WTC11 (cell line): ENCODE measurements around the gene FGFR1OP2. TPM values are rescaled to one million over a fixed set of nuclear protein-coding genes. Genes with fewer than 3 reads are reported as not detected.

Experiments
- ATAC-seq: fragments of 200-7000 bp; cut with Tn5 transposase; 2 replicates; pipeline ENCODE4 v1.10.0; 2021; ENCODE audit warnings: mild to moderate bottlenecking, moderate library complexity
- CTCF ChIA-PET: fragments of 300-600 bp; sonication (Branson Sonifier 250); formaldehyde crosslinking; loops from one replicate; lab custom pipeline; 2021; ENCODE audit warnings: antibody characterized with exemption; lab: Charles Lee
- POLR2A ChIA-PET: fragments of 350-600 bp; sonication (Branson Sonifier 250); formaldehyde crosslinking; loops from one replicate; lab custom pipeline; 2021; ENCODE audit warnings: antibody characterized with exemption; lab: Charles Lee
- DNase-seq: peaks from one replicate; pipeline ENCODE4 v3.0.0; 2021; ENCODE audit warnings: low spot score
- H3K27ac Mint-ChIP-seq: 2 replicates; pipeline ENCODE4 v1.8.0; 2021; ENCODE audit warnings: mixed read lengths
- H3K27me3 Mint-ChIP-seq: 2 replicates; pipeline ENCODE4 v1.8.0; 2021; ENCODE audit warnings: low read depth, mild to moderate bottlenecking, moderate library complexity, mixed read lengths
- H3K36me3 Mint-ChIP-seq: 2 replicates; pipeline ENCODE4 v1.8.0; 2021; ENCODE audit warnings: mixed read lengths
- H3K4me1 Mint-ChIP-seq: 2 replicates; pipeline ENCODE4 v1.8.0; 2022; ENCODE audit warnings: mixed read lengths
- H3K4me3 Mint-ChIP-seq: 2 replicates; pipeline ENCODE4 v1.8.0; 2021; ENCODE audit warnings: mild to moderate bottlenecking, moderate library complexity, mixed read lengths
- H3K9me3 Mint-ChIP-seq: 2 replicates; pipeline ENCODE4 v1.8.0; 2021; ENCODE audit warnings: mixed read lengths
- ATF2 ChIP-seq: sonication (generic); formaldehyde crosslinking; IDR thresholded peaks from 2 replicates; pipeline ENCODE4 v1.8.1; 2022; ENCODE audit warnings: low read depth, missing genetic modification reagents, borderline replicate concordance
- CTCF ChIP-seq: fragments of 200-600 bp; IDR thresholded peaks from 2 replicates; pipeline ENCODE4 v1.8.0; 2022; ENCODE audit warnings: antibody characterized with exemption
- ELF4 ChIP-seq: sonication (generic); formaldehyde crosslinking; IDR thresholded peaks from 2 replicates; pipeline ENCODE4 v1.8.1; 2022; ENCODE audit warnings: low read depth, mild to moderate bottlenecking, moderate library complexity, missing genetic modification reagents
- ETV6 ChIP-seq: sonication (generic); formaldehyde crosslinking; IDR thresholded peaks from 2 replicates; pipeline ENCODE4 v1.8.1; 2022; ENCODE audit warnings: mild to moderate bottlenecking, missing genetic modification reagents
- FOXK1 ChIP-seq: sonication (generic); formaldehyde crosslinking; IDR thresholded peaks from 2 replicates; pipeline ENCODE4 v1.8.0; 2022; ENCODE audit warnings: mild to moderate bottlenecking, moderate library complexity, missing genetic modification reagents
- FOXP4 ChIP-seq: sonication (generic); formaldehyde crosslinking; IDR thresholded peaks from 2 replicates; pipeline ENCODE4 v1.8.0; 2022; ENCODE audit warnings: mild to moderate bottlenecking, missing genetic modification reagents
- GRHL2 ChIP-seq: fragments of 250-450 bp; sonication (Bioruptor Pico); IDR thresholded peaks from 2 replicates; pipeline ENCODE4 v1.8.0; 2022; ENCODE audit warnings: mild to moderate bottlenecking, moderate library complexity; ENCODE audit not compliant: insufficient replicate concordance, severe bottlenecking
- HMGXB4 ChIP-seq: sonication (generic); formaldehyde crosslinking; IDR thresholded peaks from 2 replicates; pipeline ENCODE4 v1.8.1; 2023; ENCODE audit warnings: mild to moderate bottlenecking, moderate library complexity, missing genetic modification reagents
- JAZF1 ChIP-seq: fragments of 250-450 bp; sonication (Bioruptor Pico); IDR thresholded peaks from 2 replicates; pipeline ENCODE4 v1.9.0; 2021; ENCODE audit warnings: moderate library complexity, mild to moderate bottlenecking, inconsistent platforms
- NFYB ChIP-seq: sonication (generic); formaldehyde crosslinking; conservative IDR thresholded peaks from 2 replicates; pipeline ENCODE4 v1.8.0; 2022; ENCODE audit warnings: low read depth, missing genetic modification reagents
- NR1H2 ChIP-seq: sonication (generic); formaldehyde crosslinking; IDR thresholded peaks from 2 replicates; pipeline ENCODE4 v1.9.0; 2021; ENCODE audit warnings: mild to moderate bottlenecking, moderate library complexity, missing genetic modification reagents
- NR2C2 ChIP-seq: sonication (generic); formaldehyde crosslinking; IDR thresholded peaks from 2 replicates; pipeline ENCODE4 v1.8.0; 2022; ENCODE audit warnings: mild to moderate bottlenecking, missing genetic modification reagents
- ZNF317 ChIP-seq: sonication (generic); formaldehyde crosslinking; IDR thresholded peaks from 2 replicates; pipeline ENCODE4 v1.8.1; 2023; ENCODE audit warnings: low read depth, mild to moderate bottlenecking, moderate library complexity, missing genetic modification reagents, borderline replicate concordance
- ZNF396 ChIP-seq: fragments of 250-450 bp; sonication (Bioruptor Pico); IDR thresholded peaks from 2 replicates; pipeline ENCODE4 v1.8.0; 2021; ENCODE audit warnings: mild to moderate bottlenecking, moderate library complexity, borderline replicate concordance
- total RNA-seq: library from RNA; stranded (reverse); gene quantifications from 3 replicates; pipeline ENCODE4 v1.2.3, GENCODE V29; 2021
- TF ChIP-seq, protein P1 (sequence below): sonication (generic); formaldehyde crosslinking; IDR thresholded peaks from 2 replicates; pipeline ENCODE4 v1.8.0; 2022; ENCODE audit warnings: mild to moderate bottlenecking, missing genetic modification reagents
- TF ChIP-seq, protein P2 (sequence below): sonication (generic); formaldehyde crosslinking; IDR thresholded peaks from 2 replicates; pipeline ENCODE4 v1.8.1; 2023; ENCODE audit warnings: mild to moderate bottlenecking, missing genetic modification reagents
- TF ChIP-seq, protein P3 (sequence below): fragments of 250-450 bp; sonication (Bioruptor Pico); IDR thresholded peaks from 2 replicates; pipeline ENCODE4 v1.9.0; 2021; ENCODE audit warnings: moderate library complexity, mild to moderate bottlenecking, inconsistent platforms, borderline replicate concordance
- TF ChIP-seq, protein P4 (sequence below): sonication (generic); formaldehyde crosslinking; IDR thresholded peaks from 2 replicates; pipeline ENCODE4 v1.8.1; 2022; ENCODE audit warnings: mild to moderate bottlenecking, missing genetic modification reagents, moderate library complexity, borderline replicate concordance
- TF ChIP-seq, protein P5 (sequence below): sonication (generic); formaldehyde crosslinking; IDR thresholded peaks from 2 replicates; pipeline ENCODE4 v1.8.0; 2022; ENCODE audit warnings: missing genetic modification reagents

FGFR1OP2 gene
- total RNA-seq, 1 experiment from 2014 or later: 28.9 TPM

DNA sequence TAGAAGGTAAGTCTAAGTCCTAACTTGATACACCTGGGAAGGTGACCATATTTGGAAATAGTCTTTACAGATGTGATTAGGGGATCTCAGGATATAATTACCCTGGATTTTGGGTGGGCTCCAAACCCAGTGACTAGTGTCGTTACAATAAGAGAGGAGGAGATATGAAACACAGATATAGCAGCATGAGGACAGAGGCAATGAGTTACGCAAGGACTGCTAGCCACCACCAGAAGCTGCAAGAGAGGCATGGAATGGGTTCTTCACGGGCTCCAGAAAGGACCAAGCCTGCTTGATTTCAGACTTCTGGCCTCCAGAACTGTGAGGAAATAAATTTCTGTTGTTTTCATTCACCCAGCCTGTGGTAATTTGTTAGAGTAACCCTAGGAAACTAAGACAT lies 28.6 kb downstream of the FGFR1OP2 start (continued):
- TF ChIP-seq, protein P1, sequence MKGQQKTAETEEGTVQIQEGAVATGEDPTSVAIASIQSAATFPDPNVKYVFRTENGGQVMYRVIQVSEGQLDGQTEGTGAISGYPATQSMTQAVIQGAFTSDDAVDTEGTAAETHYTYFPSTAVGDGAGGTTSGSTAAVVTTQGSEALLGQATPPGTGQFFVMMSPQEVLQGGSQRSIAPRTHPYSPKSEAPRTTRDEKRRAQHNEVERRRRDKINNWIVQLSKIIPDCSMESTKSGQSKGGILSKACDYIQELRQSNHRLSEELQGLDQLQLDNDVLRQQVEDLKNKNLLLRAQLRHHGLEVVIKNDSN (CRISPR knock-in tag): no peak
- no peak for TF ChIP-seq ETV6 (CRISPR knock-in tag)
- TF ChIP-seq, protein P2, sequence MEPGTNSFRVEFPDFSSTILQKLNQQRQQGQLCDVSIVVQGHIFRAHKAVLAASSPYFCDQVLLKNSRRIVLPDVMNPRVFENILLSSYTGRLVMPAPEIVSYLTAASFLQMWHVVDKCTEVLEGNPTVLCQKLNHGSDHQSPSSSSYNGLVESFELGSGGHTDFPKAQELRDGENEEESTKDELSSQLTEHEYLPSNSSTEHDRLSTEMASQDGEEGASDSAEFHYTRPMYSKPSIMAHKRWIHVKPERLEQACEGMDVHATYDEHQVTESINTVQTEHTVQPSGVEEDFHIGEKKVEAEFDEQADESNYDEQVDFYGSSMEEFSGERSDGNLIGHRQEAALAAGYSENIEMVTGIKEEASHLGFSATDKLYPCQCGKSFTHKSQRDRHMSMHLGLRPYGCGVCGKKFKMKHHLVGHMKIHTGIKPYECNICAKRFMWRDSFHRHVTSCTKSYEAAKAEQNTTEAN (CRISPR knock-in tag): no peak
- no peak for TF ChIP-seq FOXK1 (CRISPR knock-in tag)
- no peak for TF ChIP-seq ZNF317
- no peak for TF ChIP-seq FOXP4
- no peak for TF ChIP-seq HMGXB4 (CRISPR knock-in tag)

DNA sequence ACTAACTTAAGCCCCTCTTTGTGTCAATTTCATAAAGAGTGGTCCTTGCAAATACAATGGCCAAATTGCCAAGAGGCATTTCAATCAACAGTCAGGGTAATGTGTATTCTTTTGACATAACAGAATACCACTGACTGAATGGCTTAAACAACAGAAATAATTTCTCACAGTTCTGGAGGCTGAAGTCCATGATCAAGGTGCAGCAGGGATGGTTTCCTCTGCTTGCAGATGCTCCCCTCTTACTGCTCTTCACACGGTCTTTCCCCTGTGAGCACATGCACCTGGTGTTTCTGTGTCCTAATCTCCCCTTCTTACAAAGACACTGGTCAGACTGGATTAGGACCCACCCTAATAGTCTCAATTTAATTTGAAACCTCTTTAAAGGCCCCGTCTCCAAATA lies 31.9 kb downstream of the FGFR1OP2 start:
- ATAC-seq: no peak
- Mint-ChIP-seq H3K4me1 (no peaks in the 10 kb centered on the region), H3K27ac (0 out of 2 replicates have a peak overlapping the region, but pooled peaks have one; percentile 38), H3K9me3 (no peaks in the 10 kb centered on the region), H3K4me3 (no peak overlapping the region), H3K27me3 (no peaks in the 10 kb centered on the region)
- POLR2A ChIA-PET: no interaction called here
- TF ChIP-seq, protein P3, sequence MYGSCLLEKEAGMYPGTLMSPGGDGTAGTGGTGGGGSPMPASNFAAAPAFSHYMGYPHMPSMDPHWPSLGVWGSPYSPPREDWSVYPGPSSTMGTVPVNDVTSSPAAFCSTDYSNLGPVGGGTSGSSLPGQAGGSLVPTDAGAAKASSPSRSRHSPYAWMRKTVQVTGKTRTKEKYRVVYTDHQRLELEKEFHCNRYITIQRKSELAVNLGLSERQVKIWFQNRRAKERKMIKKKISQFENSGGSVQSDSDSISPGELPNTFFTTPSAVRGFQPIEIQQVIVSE: no peak
- no peak for TF ChIP-seq ELF4
- TF ChIP-seq CTCF: no peak
- TF ChIP-seq, all 79 proteins: peak for 0
- CTCF ChIA-PET: no interaction called here
- H3K36me3 Mint-ChIP-seq: peaks cover 29% of the 10 kb centered on the region
- DNase-seq: no peak

GRCh38 chr12:26971963-26972362 lies 33.7 kb downstream of the FGFR1OP2 start:
- DNase-seq (no peak), ATAC-seq (no peak)
- H3K27ac Mint-ChIP-seq: no peak overlapping the region
- POLR2A ChIA-PET: no interaction called here
- no peaks in the 10 kb centered on the region for H3K9me3 Mint-ChIP-seq
- CTCF ChIA-PET: no interaction called here
- H3K4me3 Mint-ChIP-seq: no peak overlapping the region
- peaks cover 41% of the 10 kb centered on the region for H3K36me3 Mint-ChIP-seq
- H3K27me3 Mint-ChIP-seq: no peaks in the 10 kb centered on the region
- no peaks in the 10 kb centered on the region for H3K4me1 Mint-ChIP-seq
- TF ChIP-seq ZNF396 (CRISPR knock-in tag) (no peak), GRHL2 (CRISPR knock-in tag) (no peak), NR2C2 (CRISPR knock-in tag) (no peak), ATF2 (CRISPR knock-in tag) (no peak), NFYB (CRISPR knock-in tag) (no peak), JAZF1 (CRISPR knock-in tag) (no peak), NR1H2 (no peak)
- TF ChIP-seq, protein P4, sequence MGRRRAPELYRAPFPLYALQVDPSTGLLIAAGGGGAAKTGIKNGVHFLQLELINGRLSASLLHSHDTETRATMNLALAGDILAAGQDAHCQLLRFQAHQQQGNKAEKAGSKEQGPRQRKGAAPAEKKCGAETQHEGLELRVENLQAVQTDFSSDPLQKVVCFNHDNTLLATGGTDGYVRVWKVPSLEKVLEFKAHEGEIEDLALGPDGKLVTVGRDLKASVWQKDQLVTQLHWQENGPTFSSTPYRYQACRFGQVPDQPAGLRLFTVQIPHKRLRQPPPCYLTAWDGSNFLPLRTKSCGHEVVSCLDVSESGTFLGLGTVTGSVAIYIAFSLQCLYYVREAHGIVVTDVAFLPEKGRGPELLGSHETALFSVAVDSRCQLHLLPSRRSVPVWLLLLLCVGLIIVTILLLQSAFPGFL (CRISPR knock-in tag): no peak
- TF ChIP-seq, protein P5, sequence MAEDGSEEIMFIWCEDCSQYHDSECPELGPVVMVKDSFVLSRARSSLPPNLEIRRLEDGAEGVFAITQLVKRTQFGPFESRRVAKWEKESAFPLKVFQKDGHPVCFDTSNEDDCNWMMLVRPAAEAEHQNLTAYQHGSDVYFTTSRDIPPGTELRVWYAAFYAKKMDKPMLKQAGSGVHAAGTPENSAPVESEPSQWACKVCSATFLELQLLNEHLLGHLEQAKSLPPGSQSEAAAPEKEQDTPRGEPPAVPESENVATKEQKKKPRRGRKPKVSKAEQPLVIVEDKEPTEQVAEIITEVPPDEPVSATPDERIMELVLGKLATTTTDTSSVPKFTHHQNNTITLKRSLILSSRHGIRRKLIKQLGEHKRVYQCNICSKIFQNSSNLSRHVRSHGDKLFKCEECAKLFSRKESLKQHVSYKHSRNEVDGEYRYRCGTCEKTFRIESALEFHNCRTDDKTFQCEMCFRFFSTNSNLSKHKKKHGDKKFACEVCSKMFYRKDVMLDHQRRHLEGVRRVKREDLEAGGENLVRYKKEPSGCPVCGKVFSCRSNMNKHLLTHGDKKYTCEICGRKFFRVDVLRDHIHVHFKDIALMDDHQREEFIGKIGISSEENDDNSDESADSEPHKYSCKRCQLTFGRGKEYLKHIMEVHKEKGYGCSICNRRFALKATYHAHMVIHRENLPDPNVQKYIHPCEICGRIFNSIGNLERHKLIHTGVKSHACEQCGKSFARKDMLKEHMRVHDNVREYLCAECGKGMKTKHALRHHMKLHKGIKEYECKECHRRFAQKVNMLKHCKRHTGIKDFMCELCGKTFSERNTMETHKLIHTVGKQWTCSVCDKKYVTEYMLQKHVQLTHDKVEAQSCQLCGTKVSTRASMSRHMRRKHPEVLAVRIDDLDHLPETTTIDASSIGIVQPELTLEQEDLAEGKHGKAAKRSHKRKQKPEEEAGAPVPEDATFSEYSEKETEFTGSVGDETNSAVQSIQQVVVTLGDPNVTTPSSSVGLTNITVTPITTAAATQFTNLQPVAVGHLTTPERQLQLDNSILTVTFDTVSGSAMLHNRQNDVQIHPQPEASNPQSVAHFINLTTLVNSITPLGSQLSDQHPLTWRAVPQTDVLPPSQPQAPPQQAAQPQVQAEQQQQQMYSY (CRISPR knock-in tag): no peak
